DMS53 (cell line): ENCODE data around the gene ZNF396.

ENCODE experiments used
- DNase-seq: peaks from one replicate; lab custom pipeline; 2025; lab: John Stamatoyannopoulos, UW

ZNF396 gene

DNA sequence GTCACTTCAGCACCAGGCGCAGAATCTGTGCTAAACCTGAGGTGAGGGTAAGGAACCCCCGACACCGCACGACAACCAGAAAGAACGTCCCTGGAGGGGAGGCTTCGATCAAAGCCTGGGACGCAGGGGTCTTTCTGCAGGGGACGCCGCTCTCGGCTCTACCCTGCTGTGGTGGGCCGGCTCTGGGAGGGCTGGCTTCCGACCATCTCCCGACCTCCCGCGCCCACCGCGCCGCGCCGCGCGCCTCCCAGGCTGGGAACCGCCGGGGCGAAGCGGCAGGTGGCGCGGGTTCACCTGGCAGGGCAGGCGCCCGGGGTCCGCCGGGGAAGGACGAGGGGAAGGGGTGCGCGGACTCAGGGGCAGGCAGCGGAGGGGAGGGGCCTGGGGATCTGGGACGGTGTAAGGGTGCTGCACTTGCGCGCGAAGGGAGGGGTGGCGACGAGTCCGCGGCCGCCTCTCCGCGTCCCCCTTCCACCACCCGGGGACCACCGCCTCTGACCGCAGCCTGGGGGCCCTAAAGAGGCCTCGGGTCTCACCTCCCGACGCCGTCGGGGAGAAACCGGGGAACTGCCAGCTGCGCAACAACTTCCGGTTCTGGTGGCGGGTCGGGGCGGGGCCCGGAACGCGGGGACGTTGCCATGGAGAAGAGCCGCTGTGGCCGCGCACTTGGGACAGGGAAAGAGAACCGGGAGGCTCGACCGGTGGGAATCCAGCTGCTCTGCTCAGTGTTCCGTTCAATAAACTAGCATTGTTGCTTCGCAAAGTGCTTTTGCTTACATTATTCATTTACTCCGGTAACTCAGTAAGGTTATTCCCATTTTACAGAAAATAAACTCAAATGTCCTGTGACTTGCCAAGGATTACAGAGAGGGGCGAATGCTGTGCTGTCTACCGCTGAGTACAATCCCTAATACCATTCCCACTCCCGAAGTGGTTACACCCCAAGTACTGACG, at the start of gene ZNF396:
Gene ZNF396 (minus strand): TSS at position 596 of the 954 bp plus-strand sequence. CDS start 3,045 bp downstream, outside the sequence.
- DNase-seq: peak; percentile 94

DNA sequence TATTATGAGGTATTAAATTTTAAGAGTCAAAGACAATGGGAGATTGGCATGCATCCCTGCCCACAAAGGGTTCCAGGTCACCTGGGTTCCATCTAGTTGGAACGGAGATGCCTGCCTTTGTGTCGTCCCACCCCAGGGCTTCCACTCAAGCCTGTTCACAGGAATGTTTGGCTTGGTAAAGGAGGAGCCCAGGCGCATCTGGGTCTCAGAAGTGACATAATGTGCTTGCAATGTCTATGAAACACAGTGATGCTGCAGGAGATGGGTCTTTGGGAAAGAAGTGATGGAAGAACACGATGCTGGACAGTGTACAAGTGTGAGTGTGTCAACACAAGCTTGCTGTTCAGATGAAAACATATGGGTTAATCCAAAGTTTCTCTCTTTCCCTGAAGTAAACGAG, 49.6 kb upstream of the ZNF396 start:
- DNase-seq: no peak

DNA sequence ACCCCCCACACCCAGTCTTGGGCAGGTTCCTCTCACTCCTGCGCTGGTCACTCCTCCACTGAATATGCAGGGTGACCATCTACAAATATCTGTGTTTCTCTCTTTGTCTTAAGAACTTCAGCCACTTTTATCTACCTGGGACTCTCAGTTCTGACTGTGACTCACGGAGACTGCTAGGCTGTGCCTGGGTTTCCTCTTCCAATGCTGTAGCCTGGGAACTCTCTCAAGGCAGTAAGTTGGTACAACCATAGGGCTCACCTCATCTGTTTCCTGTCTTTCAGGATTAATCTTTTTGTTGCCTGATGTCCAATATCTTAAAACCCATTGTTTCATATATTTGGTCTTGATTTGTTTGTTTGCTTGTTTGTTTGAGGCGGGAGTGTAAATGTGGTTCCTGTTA, 47.2 kb upstream of the ZNF396 start:
- no peak for DNase-seq

DNA sequence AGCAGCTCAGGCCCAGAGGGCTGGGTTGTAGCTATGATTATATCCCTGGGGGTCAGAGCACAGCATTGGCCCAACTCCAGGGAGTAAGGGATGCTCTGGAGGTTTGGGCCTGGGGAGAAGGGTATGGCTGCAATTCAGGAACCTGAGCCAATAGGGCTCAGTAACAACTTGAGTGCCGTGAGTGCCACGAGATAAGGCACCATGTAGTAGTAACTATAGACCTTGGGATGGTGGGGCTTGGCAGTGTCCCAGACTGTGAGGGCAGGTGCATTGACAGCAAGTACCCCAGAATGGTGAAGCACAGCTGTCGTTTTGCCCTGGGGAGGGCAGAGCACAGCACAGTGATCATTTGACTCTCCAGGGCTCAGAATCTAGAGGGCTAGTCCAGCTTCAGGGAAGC, 45.1 kb upstream of the ZNF396 start:
- DNase-seq: no peak

DNA sequence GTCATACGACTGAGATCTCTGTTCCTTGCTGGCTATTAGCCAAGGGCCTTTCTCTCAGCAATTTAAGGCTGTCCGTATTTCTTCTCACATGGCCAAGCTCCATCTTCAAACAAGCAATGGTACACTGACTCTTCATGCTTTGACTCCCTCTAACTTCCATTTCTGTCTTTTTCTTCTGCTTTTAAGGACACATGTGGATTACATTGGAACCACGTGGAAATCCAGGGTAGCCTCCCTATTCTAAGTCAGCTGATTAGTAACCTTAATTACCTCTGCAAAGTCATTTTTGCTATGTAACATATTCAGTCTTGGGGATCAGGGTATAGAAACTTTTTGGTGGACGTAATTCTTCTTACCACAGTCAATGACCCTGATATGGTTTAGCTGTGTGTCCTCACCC, 41.5 kb upstream of the ZNF396 start:
- no peak for DNase-seq

DNA sequence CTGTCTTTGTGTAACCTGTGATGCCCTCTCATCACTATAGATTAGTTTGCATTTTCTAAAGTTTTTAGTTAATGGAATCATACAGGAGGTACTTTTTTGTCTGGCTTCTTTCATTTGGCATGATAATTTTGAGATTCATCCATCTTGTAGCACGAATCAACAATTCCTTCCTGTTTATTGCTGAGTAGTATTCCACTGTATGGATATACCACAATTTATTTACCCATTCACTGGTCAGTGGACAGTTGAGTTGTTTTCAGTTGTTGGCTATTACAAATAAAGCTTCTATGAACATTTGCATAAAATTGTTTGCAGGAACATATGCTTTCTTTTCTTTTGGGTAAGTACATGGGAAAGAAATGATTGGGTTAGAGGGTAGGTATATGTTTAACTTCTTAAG, 40.1 kb upstream of the ZNF396 start:
- no peak for DNase-seq

DNA sequence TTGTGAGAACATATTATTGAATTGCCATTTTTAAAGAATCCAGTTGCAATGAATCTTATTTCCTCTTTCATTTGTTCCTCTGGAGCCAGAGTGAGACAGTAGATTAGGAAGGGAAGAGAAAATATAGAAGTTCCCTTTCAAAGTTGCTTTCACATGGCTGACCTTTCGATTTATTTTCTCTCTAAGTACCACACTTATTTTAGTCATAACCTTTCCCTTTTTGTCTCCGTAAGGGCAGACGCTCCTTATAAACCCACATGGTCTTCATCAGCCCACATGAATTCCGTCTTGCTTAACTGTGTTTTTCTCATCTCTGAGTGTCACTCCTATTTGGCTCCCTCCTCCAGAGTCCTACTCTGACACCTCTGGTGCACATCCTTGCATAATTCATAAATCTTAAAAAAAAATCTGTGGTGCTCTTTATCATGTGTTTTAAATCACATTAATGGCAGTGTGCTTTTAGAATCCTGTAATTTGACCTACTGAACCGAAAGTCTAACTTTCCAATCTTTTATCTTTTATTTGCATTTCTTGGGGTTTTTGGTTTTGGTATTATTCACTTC, 38.5 kb upstream of the ZNF396 start:
- no peak for DNase-seq

DNA sequence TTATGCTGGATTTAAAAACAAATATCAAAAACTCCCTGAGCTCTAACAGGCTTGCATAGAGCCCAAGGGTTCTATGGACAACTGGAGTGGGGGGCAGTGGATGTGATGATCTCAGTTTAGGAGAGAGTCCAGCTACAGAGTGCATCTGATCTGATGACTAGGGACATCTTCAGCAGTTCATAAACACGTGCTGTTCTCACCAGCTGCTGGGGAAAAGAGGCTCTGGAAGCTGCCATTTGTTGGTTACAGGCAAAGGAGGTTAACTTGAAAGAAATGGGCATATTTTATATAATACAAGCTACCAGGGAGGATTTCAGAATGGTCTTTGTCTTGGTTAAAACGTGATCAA, 36.0 kb upstream of the ZNF396 start:
- no peak for DNase-seq

DNA sequence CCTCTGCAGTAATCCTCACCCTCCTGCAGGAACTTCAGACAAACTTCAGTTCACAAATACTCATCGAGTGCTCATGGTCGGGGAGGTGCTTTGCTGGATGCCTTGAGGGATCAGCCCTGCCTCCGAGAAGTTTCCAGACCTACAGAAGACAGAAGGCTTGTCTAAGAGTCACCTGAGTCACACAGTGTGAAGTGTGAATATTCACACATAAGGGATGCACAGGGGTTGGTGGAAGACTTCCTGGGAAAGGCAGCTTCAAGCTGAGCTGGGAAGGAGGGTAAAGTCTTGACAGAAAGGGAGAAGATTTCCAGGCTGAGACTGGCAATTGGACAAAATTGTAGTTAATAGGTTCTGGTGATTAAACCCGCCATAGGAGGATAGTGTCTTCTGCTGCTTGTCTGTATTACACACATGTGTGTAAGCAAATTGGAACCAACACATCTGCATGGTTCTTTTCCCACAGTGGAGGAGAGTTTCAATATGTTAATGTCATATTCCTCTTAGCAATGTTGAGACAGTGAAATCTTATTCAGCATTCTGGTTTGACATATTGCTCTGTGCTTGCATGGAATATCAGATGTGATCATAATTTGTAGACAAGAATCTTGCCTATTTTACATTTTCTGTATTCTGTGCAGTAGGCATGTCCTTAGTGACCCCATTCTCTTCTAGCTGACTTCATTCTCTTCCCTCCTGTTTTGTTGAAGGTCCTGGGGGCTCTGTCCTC, 34.7 kb upstream of the ZNF396 start:
- no peak for DNase-seq

DNA sequence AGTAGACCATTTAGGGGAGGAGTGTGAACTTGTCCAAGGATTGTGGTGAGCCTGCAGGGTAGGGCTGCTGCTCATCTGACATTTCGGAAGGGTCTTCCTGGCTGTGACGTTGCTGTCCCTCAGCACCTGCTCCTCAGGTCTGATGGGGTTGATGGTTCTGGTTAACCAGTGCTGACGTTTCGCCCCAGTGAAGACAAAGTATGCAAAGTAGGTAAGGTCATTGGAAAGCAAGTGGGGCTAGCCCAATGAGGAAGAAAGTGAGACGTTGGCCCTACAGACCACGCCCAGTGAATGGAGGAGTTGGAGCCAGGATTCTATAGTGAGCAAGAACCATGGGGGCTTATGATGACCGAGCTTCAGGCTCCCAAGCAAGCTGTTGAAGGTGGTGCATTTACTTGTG, 33.4 kb upstream of the ZNF396 start:
- DNase-seq: no peak

DNA sequence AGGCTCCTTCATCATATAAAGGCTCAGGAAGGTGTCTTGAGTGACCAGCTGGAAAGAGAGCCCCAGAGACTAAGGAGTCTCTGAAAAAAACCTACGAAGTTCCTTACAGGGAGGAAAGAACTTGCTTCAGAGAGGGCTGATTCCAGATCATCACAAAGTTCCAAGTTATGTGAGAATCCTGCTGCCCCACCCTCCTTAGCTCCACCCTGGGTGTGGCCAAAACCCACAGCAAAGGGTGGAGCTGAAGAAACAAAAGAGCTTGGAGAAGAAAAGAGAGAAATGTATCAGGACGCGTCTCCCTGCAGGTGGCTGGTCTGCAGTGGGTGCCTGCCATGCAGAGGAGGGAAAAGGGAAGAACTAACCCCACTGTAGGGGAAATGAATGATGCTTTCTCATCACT, 32.8 kb upstream of the ZNF396 start:
- DNase-seq: no peak

DNA sequence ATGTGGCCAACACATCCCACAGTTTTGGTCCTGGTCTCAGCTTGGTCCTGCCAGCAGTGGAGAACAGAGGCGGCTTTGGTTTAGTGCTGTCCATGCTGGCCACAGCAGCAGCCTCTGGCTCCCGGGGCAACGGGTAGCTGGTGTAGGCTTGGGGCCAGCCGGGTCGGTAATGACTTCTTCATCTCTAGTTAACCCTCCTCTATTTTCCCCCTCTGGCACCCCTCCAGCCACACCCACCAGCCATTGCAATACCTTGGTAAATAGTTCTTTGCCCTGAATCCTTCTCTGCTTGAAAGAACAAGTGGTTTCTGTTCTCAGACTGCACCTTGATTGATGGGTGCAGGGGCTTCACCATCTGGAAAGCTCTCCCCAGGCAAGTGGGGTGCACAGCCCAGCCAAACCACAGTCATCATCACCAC, 31.7 kb upstream of the ZNF396 start:
- no peak for DNase-seq

DNA sequence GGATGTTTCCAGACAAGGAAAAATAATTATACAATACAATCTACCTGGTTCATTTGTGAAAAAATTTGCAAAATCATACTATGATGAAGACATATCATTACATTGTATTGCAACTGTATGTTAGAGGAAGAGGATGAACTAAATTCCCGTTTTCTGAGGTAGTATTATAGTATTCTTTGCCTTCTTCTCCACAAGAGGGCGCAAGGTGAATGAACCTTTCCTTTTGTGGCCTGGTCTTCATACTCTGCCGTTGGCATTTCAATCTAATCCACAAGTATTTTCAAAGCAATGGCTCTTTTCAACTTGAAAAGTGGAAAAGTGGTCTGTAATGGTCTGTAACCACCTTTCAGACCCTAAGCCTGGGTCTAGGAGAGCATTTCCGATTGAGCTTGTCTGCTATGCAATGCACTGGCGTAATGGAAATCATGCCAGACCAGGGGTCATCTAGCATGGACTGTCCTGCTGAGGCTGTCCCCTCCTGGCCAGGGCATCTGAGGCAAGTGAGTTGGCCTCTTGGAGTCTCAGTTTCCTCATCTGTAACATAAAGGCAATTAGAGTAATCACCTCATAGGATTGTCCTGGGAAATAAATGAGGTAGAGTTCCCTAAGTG, 30.8 kb upstream of the ZNF396 start:
- peak; percentile 88 for DNase-seq

DNA sequence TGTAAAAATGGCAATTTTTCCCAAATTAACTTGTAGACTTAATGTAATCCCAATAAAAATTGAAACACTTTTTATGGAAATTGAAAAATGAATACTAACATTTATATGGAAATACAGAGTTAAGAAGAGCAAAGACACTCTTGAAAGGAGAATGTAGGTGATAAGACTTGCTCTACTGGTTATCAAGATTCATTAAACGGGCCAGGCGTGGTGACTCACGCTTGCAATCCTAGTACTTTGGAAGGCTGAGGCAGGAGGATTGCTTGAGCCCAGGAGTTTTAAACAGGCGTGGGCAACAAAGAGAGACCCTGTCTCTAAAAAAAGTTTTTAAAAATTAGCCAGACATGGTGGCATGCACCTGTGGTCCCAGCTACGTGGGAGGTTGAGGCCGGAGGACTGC, 29.5 kb upstream of the ZNF396 start:
- peak; percentile 46 for DNase-seq

DNA sequence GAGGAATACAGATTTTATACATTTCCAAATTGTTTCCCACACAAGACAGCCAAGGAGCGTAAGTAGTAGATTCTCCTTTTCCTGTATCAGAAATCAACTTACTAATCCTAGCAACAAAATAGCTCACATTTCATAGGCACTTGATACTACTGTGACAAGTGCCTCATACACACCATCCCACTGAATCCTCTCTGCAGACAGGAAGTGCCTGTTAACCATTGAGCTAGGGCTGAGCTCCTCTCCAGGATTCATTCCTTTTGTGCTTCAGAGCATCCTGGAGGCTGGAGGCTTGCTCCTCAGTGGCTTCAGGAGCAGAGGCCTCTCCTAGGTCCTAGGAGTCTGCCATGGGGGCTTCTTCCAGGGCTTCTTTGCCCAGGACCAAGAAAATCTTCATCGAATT, 20.8 kb upstream of the ZNF396 start:
- peak; percentile 68 for DNase-seq

DNA sequence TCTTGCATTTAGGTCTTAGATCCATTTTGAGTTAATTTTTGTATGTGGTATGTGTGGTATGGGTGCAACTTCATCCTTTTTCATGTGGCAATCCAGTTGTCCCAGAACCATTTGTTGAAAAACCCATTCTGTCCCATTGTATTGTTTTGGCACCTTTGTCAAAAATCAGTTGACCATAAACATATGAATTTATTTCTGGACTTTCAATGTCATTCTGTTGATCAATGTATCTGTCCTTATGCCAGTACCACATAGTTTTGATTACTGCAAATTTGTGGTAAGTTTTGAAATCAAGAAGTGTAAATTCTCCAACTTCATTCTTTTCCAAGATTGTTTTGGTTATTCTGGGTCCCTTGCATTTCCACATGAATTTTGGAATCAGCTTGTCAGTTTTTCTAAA, 16.6 kb upstream of the ZNF396 start:
- DNase-seq: no peak

DNA sequence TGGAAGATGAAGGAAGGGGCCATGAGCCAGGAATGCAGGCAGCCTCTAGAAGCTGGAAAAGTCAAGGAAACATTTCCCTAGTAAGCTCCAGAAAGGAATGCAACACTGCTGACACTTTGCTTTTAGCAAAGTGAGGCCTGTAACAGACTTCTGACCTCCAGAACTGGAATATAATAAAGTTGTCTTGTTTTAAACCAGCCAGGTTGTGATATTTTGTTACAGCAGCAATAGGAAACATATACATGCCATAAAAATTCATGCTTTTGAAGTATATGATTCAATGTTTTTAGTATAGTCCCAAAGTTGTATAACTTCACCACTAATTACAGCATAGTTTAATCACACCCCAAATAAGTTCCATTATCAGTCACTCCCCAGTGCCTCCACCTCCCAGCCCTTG, 15.2 kb upstream of the ZNF396 start:
- no peak for DNase-seq

DNA sequence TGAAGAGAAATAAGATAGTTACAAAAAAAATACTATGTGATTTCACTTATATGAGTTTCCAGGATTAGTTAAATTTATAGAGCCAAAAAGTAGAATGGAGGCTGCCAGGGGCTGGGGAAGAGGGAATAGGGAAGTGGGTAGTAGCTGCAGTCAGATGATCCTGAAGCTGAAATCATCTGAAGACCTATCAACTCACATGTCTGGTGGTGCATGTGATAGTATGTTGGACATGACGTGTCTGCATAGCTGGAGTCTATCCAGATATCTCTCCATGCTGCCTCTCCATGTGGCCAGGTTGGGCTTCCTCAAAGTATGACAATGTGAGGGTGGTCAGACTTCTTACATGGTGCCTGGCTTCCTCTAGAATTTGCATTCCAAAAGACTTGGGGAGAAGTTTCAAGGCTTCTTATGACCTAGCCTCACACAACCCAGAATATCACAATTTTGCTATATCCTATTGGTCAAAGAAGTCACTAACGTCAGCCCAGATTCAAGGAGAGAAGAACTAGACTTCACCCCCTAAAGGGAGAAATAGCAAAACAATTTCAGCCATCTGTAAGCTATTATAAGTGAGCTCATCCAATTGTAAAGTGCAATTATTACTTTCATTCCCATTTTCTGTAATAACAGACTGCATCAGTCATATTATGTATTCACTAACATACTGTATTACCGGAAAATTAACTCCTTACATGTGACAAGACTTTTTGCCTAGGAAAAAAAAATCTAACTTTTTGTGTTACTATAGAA, 14.0 kb upstream of the ZNF396 start:
- no peak for DNase-seq

DNA sequence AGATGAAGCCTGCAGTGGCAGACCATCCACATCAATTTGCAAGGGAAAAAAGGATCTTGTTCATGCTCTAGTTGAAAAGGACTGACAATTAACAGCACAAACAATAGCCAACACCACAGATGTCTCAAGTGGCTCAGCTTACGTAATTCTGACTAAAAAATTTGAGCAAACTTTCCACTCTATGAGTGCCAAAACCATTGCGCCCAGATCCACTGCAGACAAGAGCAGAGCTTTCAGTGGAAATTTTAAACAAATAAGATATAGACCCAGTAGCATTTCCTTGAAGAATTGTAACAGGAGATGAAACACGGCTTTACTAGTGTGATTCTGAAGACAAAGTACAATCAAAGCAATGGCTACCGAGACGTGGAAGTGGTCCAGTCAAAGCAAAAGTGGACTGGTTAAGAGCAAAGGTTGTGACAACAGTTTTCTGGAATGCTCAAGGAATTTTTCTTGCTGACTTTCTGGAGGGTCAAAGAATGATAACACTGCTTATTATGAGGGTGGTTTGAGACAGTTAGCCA, 12.0 kb upstream of the ZNF396 start:
- no peak for DNase-seq

DNA sequence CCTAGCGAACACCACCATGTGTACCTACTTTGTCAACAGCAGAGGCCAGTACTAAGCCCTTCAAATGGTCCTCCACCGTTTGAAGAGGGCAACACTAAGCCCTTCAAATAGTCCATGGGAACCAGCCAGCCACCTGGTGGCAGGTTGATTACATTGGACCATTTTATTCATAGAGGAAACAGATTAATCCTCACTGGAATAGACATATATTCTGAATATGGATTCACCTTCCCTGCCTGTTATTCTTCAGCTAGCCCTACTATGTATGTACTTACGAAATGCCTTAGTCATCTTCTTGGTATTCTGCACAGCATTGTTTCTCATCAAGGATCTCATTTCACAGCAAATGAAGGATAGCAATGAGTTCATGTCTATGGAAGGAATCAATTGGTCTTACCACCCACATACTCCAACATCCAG, 10.0 kb upstream of the ZNF396 start:
- peak; percentile 92 for DNase-seq

DNA sequence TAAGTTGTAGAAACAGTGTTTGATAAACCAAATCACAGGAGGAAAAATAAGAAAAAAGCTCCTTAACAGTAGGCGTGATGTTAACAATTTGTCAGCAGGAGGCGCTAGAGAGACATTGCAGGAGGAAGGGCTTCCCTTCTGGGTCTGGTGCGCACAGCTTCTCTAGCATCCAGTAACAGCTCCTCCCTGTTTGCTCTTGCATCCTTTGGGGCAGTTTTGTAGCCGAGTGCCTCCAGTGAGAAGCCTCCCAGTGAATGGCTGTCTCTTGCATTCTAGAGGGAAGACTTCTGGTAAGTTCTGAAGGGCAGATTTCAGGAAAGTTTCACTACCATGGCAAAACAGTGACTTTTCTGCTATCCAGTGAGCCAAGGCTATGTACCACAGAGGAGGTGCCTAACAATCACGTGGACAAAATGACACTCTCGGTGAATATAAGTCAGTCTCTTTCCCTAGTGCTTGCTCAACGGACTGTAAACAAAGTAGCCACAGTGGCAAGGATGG, 9.5 kb upstream of the ZNF396 start:
- DNase-seq: peak; percentile 96
